GM21515 (cell line): ENCODE results near the gene TSSK6.
A peak's percentile ranks its signal among the peaks of the same experiment; 100 is the strongest.
"Not testable (repeated sequence)": the region's sequence is repeated elsewhere in the genome, so short reads cannot be mapped to it uniquely, and the experiment has no call there.

ENCODE experiments used
- ATAC-seq: cut with Tn5 transposase; IDR thresholded peaks from one replicate; pipeline ENCODE4 v1.9.1; 2021; ENCODE audit not compliant: unreplicated experiment

TSSK6 gene

DNA sequence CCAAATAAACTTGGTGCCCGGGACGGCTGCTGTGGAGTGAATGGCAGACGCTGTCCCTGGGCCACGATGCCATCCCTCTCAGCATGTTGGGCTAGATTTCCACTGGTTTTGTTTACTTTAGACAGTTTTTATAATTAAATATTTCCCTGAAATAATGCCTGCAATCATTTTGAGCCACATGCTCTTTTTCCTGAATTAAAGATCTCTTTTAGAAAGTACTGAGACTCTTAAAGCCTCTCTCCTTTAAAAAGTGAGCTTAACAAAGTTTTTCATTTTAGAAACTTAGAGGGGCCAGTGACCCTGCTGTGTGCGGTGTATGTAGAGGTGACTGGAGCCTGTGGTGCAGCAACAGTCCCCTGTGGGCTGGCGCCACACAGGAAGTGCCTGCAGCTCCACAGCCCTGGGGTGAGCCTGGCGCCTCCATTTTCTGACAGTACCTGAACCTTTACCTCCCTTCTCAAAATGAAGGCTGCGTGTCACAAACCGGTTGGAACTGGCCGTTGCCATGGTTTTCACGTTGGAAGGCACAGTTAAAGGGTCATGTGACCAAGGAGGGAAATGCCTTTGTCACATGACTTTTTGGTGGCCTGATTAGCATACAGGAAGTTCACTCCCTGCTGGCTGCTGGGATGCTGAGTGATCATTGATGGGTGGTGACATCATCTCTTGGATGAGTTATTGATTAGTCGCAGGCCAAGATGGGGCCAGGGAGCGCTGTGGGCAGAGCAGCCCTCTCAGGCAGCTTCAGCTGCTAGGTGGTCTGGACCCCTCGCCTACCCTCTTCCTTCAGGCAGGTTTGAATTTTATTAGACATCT, 26.3 kb downstream of the TSSK6 start:
- ATAC-seq, result peak; percentile 40

DNA sequence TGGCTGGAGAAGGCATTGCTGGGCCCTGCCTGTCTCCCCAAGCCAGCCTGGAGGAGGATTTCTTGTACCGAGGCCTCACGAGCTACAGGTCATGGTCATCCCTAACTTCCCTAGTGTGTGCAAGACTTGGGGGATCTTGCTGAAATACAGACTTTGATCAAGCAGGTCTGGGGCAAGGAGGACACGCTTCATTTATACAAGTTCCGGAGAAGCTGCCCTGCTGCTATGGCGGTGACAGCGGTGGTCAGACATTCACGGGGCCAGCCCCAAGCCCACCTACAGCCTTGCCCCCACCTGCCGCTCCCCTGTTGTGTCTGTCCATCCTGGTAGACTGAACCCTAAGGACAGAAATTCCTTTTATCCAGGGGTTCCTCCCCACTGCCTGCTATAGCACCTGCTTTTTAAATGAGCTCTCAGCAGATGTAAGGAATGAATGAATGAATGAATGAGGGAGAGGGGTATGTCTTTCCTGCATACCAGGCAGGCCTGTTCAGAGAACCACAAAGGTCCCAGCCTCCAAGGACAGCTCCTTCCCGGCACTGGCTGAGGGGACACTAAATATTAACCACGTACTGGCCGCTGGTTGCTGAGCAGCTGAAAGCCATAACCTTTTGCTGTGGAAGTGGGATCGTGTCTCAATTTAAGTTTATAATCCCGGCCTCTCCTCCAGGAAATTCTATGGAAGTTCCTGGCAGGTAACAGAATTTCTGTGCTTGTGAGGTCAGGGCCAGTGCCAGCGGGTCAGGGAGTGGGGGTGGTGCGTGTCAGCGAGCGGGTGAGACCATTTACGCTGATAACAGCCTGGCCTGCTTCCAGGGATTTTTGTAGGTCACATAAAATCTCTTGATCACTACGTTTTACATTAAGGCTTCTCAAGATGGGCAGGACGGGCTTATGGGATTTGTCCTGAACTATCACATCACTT, 27.1 kb downstream of the TSSK6 start:
- ATAC-seq, result no peak

DNA sequence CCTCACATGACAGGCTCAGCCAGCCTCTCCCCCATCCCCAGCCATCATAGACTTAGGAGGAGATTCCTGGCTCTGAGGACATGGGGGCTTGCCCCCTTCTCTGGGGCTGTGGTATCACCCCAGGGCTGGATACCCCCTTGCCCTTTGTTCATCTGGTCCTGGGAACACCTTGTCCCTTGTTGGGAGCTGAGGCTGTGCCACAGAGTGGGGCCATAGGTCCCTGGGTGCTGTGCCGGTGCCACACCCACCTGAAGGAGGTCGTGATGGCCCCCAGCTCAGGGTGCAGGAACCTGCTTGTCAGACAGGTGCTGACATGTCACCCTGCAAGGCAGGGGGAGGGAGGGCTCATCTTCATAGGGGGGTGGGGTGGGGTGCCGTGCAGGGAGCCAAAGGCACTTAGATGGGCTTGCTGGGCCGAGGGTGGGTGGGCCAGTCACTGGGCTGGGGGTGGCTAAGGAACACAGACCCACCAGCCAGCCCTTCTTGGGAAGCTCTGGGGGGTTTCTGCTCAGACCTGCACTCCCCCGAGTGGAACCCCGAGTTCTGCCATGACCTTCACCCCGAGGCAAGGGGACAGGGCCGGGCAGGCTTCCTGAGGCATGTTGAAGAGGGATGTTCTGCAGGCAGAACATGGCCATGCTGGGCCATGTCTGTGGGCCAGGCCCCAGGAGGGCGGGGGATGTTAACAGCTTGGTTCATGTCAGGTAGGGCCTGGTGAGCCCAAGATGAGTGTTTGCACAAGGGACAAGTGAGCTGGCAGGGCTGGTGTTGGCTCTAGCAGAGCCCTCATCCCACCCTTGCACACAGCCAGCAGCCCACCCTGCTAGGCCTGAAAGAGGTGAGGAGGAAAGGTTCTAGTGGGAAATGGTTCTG, 28.0 kb downstream of the TSSK6 start:
- ATAC-seq, result no peak

DNA sequence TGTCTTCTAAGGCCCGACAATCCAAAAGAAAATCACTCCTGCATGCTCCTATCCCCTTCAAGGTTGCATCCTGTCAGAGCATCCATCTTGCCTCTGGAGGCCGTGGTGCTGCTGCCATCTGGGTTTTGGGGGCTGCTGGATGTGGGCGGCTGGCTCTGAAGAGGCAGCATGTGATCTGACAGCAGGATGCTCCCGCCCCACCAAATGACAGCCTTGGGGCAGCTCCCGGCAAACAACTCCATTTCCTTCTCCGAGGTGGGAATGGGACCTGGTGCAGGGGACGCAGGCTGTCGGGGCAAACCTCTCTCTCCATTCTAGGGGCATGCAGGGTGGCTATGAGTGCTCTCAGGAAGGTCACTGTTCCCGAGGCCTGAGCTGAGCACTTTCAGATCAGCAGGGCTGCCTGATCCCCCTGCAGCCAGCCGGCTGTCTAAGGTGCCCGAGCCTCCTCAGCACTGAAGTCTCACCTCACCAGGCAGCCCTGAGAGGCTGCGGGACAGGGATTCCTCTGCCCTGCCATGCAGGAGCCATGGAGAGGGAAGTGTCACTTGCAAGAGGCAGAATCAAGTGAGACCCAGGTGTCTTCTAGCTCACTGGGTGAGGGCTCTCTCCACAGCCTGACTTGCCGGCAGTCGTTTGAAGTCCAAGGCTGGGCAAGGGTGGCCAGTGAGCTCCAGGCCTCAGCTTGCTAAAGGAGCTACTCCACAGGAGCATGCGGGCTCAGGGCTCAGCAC, 28.8 kb downstream of the TSSK6 start:
- ATAC-seq, result no peak

DNA sequence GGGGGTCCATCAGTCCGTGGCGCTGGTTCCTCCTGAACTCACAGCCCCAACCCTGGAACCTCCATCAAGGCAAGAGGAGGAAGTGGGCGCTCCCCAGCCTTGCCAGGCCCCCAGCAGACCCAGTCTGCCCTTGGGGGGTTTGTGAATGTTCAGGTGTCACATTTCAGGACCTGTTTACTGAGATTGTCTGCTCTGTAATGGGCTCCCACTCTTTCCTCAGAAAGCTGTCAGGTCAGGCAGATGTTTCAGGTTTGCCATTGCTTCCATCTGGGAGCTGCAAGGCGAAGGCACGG, 29.4 kb downstream of the TSSK6 start:
- ATAC-seq, result no peak

DNA sequence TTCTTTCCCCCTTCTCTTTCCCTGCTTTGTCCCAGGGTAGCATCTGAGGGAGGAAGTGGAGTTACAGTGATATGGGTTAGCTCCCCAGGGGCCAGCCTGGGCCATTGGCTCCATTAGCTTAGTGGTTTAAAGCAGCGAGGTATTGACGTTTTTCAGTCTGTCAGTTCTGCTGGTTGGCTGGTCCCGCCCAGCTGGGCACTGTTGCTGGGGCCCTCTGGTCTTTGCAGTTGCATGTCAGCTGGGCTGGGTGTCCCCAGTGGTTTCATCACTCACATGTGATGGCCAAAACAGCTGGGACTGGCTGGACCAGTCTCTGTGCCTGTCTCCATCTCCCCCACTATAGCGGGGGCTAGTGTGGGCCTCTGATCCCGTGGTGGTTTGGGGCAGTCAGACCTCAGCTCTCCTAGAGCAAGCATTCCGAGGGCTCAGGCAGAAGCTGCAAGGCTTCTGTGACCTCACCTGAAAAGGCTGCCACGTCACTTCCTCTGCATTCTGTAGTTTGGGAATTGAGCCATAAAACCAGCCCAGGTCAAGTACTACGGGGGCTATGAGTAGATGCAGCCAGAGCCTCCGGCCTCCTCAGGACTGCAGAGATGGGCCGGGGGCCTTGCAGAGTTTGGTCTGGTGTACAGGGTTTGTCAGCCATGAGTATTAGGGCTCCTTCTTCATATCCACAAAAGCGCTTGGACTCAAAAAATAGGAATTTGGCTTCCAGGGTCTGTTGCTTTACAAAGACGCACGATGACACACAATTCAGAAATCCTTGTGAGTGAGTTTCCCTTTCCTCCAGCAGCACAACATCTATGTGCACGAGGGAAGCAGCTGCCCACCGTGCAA, 30.0 kb downstream of the TSSK6 start:
- ATAC-seq, result no peak

DNA sequence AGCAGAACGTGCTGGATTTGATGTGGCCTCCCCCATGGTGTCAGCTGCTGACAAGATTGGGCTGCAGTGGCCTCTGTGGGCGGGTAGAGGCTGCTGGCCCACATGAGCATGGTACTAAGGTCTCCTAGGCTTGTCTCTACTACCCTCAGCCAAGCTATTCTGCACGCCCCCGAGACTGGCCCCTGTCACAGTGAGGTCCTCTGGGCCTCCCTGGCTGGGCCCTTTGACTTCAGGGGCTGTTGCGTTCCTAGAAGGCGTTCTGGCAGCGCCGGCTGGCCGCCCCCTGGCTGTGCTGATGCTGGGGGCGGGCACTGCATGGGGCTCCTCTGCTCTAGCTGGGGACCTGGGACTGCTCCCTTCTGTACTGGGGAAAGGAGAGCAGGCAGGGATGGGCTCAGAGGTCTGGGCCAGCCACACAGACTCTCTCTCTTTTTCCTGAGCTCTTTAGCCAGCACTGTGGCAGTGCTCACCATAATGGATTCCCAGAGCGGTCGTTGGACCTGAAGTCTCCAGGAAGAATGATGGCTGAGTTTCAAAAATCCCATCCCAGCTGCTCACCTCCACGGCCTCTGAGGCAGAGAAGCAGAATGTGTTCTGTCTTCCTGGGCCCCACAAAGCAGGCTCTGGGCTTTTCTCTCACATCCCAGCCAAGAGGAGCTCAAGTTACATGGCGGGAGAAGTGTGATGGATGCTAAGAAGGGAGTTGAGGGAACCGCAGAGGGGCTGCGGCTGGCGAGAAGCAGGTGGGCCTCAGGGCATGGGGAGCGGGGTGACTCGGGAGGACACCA, 32.3 kb downstream of the TSSK6 start:
- no peak for ATAC-seq

DNA sequence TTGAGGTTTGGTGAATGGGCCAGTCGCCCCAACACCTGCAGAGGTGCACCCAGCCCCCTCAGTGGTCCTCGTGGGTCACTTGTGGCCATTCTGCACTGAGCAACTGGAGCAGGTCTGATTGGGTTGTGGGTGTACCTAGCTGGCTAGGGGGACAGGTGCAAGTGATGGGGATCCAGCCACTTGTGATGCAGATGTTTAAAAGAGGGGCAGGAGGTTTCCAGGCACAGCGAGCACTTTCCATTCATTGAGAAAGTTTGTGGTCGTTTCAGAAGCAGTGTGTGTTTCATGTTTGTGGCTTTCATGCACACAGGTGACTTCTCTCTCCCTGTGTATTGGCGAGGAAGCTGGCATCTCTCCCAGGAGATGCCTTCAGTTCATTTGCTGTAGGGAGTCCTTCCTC, 34.7 kb downstream of the TSSK6 start:
- ATAC-seq, result no peak

DNA sequence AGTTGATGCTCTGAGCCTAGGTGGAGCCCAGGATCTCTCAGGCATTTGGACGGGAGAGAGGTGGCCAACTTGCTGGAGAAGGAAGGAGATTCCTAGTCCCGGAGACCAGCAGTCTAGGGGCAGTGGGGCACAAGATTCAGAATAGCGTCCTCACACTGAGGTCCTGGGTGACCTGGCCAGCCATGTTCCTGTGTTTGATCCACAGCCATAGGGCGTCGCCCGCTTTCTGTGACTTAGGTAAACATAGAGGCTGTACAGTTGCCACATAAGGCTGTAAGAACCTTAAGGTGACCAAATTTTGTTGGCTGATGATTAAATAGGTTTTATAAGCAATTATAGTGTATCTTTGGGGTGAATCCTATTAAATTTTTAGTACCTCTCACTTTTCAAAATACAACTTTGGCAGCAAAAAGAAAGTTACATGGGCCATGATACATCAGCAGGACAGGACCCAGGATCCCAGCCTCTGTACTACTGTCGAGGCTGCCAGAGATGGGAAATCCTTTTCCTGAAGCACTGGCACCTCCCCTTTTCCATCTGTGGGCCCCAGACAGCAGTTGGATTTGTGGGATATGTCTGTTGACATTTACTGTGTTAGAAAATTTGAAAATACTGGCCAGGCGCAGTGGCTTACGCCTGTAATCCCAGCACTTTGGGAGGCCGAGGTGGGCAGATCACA, 37.5 kb downstream of the TSSK6 start:
- no peak for ATAC-seq

DNA sequence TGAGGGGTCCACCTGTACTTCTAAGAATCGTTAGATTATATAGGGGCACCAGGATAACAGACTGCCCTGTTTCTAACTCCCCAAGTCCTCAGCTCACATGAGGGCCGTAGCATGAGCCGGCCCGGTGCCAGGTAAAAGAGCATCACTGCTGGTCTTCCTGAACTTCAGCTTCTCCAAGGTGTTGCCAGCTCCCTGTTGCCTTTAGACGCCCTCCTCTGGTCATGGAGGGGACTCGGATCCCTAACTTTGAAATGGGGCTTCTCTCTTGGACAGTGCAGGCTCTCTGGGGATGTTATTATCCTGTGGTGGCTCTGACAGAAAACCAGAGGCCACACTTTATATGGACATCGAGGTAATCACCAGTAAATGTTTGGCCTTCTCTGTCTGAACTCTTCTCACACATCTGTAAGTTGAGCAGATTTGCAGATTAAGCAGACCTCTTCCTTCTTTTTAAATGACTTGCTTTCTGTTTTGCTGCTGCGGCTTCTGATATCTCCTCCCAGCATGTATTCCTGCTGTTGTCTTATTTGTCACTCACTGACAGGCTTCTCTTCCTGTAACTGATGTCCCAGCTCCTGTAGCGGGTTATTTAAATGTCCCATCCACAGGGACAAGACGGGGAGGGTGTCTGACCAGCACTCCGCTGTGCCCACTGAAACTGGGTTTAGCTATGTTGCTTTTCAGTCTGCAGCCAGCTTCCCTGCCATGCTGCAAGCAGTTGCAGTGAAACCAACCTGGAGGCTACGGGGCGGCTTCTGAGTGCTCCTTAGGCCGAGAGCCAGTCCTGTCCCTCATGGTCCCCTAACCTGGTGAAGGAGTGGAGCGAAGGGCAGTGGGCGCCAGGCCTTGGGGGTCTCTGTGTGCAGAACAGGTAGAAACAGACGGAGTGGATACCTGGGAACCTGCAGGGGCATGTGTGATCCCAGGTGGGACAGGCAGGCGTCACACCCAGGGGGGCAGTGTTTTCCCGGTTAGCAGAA, 39.2 kb downstream of the TSSK6 start:
- no peak for ATAC-seq

DNA sequence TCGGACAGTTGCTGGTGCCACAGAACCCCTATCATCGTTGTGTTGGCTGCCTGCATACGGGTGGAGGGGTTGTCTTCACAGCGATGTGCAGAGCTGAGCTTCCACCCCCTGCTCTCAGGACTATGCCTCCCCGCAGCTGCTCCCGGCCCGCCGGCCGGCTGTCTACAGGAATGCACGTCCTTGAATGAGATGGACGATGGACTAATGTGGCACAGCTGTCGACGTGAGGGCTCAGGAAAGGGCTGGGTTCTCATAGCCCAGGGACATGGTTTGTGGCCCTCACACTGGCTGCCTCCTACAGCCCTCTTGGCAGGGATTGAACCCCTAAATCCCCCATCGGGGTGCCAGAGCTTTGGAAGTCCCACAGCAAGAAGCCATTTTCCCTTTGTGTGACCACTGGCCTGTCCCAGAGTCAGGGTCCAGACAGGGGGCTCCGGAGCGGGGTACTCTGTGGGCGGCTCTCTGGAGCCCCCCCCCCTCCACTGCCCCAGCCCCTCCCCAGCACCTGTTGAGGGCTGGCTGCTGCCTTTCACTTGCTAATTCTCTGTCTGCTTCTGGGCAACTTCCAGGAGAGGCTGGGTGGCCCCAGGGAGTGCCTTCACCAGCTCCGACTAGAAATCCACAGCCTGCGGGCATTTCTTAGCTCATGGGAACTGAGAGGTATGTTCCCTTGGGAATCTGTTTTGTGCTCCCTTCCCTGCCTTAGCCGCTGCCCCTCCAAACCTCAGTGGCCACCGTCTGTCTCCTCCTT, 40.2 kb downstream of the TSSK6 start:
- ATAC-seq, result no peak

DNA sequence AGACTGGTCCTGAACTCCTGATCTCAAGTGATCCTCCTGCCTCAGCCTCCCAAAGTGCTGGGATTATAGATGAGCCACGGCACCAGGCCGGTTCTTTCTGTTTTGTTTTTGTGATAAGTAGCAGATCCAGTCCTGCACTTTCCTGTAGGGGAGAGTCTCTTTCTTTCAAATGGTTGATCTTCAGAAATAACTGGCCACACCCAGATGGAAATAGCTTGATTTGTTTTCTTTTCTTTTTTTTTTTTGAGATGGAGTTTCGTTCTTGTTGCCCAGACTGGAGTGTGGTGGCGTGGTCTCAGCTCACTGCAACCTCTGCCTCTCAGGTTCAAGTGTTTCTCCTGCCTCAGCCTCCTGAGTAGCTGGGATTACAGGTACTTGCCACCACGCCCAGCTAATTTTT, 43.2 kb downstream of the TSSK6 start:
- not testable (repeated sequence) for ATAC-seq

DNA sequence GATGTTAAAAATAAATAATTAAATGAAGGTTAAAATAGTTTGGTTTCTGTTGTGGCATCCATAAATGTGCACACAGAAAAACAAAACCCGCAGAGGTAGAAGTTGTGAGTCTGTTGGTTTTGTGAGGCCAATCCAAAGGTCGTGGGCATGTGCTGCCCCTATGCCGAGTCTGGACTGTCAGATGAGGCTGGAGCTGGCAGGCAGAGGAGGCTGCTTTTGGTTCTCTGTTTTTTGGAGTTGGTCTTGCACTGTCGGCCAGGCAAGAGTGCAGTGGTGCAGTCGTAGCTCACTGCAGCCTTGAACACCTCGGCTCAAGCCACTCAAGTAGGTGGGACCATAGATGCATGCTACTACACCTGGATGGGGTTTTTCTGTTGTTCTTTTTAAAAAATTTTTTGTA, 43.7 kb downstream of the TSSK6 start:
- ATAC-seq, result no peak

DNA sequence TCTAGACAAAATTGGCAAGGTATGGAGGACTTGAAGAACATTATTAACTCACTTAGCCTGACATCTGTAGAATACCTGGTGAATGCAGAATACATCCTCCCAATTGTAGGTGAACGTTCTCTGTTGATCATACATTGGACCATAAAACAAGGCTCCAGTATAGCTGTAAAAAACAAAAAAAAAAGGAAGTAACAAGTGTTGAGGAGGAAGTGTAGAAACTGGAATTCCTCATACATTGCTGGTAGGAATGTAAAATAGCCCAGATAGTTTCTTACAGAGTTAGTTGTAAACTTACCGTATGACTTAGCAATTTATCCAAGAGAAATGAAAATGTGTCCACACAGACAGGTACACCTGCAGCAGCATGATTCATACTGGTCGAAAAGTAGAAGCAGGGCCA, 44.8 kb downstream of the TSSK6 start:
- no peak for ATAC-seq

DNA sequence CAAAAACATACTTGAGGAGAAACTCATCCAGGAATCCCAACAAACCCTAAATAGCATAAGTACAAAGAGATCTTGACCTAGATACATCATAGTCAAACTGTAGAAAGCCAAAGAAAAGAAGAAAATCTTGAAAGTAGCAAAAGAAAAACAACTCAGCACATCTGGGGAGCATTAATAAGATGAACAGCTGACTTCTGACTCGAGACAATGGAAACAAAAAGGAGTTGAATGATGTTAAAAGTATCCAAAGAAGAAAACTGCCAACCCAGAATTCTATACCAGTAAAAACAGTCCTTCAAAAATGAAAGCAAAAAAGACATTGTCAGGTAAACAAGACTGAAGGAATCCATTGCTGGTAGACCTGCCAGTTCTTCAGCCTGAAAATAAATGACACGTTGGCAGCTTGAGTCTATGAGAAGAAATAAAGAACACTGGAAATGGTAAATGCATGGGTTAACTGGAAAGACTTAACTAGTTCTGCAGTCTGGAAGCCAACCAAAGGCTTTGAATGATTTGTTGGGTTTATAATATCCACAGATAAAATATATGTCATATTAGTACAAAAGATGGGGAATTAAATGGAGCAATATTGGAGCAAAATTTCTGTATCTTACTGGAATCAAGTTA, 46.8 kb downstream of the TSSK6 start:
- ATAC-seq, result no peak

DNA sequence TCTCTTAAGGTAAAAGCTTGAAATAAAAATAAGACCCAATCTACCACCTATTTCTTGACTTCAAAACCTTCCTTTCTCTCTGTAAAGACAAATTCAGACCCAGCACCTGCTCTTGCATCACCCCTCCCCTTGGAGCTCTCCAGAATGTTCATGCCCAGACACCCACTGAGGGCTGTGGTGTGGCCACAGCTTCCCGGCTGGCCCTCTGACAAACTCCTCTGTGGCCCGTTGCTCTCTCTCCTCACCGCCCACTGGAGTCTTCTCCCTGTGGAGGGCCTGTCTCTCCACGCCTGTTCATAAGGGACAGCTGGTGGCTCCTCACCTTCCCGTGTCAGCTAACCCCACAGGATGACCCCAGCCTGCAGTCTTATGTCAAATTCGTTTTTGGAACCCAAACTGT, 49.1 kb downstream of the TSSK6 start:
- ATAC-seq, result no peak
